SKM-1 treated with dmso at 0.1 percent for 144 hours (cell line): ENCODE measurements around the gene ATP5F1D.

Experiments
- DNase-seq: peaks from one replicate; lab custom pipeline; 2025; ENCODE audit not compliant: unreplicated experiment; lab: John Stamatoyannopoulos, UW

The ATP5F1D gene

DNA sequence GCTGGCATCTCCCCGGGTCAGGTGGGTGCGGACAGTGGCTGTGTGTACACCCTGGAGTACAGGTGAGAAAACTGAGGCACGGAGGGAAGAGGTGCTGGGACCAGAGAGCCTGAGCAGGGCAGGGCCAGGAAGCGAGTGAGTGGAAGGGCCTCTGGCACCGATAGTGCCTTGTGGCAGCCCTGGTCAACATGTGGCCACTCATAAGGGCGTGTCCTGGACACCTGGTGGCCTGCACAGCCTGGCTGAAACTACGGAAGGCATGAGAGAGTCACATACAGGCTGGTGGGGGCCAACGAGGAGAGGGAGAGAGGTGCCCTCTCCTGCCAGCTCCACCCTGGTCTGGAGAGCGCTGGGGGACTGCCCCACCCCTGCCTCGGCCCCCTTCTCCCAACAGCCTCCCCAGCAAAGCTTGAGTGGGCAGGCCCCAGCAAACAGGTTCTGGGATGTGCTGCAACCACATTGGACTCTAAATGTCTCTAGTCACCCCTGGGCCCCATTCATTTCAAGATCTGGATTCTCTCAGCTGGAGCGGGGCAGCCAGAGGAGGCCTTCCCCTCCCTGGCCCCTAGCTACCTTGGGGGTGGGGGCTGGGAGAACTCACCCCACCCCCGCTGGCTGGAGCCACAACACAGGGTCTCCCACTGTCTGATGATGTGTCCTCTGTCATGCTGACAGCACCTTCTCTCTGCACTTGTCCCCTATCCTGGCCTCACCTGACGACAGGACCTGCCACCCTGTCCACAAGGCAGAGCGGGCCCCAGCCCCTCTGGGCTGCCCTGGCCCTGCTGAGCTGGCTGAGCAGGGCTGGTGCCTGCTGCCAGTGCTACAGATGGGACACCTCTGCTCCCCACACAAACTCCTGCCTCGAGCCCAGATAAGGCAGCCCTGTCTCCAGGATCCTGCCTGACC lies 9.6 kb upstream of the ATP5F1D start:
- no peak for DNase-seq

DNA sequence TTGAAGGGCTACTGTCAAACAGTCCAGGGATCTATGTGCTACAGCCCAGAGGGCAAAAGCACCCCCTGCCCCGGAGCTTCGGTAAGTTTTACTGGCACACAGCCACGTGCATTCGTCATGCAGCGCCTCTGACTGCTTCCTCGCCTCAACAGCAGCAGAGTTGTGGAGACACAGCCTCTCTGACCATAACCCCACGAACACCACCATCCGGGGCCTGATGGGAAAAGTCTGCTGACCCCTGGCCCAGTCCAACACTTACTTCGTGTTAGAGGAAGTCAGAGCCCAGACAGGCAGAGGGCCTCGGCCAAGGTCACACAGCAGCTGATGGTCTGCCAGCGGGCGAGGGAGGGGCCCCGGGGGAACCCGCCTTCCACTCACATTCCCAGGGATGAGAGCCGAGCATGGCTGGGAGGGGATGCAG lies 8.9 kb upstream of the ATP5F1D start:
- no peak for DNase-seq

DNA sequence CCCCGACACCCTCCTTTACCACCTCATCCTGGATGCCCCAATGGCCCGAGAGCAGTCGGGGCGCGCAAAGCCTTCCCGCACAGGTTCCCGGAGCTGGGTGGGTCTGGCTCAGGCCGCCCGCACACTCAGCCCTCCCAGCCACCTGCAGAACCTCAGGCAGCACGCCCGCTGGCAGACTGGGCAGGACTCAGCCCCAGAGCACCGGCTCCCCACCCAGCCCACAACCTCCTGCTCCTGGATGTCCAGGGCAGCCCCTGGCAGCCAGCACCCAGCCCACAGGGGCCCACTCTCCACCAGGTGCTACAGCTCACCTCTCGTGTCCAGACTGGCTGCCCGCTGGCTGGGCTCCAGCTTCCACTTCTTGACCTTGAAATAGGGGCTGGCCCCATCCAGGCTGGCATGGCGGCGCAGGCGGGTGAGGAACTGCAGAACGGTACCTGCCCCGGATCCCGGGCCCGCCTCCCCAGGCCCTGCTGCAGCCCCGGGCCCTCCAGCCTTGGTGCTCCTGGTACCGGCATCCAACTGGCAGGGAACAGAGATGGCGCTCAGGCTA lies 8.4 kb upstream of the ATP5F1D start:
- DNase-seq, result no peak

DNA sequence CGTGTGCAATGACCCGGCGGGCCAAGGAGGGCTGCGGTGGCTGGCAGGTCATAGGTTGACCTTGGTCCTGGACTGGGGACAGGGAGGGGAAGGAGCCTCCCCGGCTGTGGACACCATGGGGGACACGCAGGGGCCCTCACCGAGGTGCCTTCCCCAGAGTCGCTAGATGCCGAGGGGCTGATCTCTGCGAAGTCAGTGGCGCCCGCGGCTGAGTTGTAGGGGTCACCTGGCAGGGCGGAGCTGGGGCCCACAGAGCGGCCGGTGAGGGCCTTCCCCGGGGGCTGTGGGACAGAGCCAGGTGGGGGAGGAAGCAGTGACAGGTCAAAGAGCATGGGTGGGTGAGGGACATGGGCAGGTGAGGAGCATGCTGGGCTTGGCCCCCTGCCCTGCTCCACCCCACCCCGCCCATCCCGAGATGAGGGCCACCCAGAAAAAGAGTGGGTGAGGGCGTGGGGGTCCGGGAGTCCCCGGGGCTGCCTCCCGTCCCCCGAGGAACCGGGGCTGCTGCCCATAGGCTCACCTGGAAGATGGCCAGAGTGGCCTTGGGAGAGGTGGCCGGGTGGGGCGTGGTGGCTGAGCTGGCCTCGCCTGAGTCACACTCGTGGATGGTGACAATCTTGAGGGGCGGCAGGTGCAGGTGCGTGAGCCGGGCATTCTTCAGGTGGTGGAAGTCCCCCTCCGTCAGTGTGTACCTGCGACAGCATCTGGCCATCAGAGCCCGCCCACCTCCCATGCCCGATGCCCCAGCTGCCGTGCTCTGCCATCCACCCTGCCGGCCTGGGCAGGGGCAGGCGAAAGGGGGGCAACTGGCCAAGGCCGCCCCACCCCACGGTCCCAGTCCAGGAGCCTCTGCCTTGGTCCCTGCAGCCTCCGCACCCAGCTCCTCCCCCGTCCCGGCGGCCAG lies 7.2 kb upstream of the ATP5F1D start:
- DNase-seq, result no peak

DNA sequence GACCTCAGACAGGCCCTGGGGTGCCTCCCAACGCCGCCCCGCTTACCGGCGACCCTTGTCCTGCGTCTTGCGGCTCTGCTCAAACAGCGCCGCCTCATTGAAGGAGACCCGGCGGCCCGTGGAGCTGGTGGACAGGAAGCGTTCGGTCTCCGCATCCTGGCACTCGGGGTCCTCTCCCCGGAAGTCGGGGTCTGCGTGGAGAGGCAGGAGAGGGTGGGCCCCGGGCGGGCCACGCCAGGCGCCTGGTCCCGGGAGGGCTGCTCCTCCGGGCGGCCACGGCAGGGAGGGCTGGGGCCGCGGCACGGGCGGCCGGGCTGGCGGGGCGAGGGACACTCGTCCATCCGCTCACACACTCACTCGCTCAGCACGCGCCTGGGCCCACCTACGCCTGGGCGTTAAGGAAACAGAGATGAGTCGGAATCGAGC lies 6.6 kb upstream of the ATP5F1D start:
- DNase-seq, result no peak

DNA sequence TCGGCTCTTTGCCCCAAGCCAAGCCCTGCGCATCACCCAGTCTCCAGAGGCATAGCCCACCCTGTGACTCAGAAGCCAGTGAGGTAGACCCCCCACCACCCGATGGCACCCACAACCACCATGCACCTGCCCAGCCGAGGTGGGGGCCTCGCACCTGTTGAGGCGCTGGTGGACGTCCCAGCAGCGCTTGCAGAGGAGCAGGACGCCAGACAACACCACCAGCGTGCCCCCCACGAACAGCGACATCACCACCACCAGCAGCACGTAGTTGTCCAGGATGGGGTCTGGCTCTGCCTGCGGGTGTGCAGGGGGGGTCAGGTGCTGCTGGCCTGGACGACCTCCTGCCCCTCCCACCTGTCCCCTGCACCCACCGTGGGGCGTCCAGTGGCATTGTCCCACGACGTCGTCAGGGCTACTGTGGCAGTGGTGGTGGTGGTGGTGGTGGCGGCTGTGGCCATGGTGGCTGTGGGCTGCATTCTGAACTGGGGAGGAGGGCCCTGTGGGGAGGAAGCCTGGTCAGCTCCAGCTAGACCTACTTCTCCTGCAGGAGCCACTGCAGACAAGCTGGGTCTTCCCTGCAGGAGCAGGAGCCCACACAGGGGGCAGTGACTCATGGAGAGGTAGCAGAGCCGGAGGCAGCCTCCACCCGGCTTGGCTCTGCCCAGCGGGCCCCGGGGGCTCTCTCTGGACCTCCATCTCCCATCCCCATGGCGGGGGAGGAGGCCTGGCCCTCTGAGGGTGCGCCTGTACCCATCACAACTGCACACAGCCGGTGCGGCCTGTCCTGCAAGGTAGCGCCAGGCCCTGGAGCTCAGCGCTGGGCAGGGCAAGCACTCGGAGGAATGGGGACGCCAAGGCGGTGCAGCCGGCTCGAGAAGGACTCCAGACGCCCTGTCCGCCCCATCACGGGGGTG lies 5.7 kb upstream of the ATP5F1D start:
- no peak for DNase-seq

DNA sequence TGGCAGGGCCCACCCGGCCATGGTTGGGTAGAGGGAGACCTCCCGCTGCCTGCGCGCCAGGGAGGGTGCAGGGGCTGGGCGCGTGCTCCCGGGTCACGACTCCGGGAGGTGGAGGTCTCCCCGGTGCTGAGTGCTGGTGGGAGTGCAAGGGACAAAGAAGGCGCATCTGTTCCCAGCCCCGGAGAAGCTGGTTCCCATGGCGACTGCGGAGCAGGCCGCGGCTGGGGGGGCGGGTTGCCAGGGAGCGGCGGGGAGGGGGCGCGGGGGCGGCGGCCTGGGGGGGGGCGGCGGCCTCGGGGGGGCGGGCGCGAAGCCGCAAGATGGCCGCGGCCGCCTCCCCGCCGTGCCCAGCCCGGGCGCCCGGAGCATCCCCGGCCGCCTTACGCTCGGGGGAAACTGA lies 5.0 kb upstream of the ATP5F1D start:
- DNase-seq, result no peak

DNA sequence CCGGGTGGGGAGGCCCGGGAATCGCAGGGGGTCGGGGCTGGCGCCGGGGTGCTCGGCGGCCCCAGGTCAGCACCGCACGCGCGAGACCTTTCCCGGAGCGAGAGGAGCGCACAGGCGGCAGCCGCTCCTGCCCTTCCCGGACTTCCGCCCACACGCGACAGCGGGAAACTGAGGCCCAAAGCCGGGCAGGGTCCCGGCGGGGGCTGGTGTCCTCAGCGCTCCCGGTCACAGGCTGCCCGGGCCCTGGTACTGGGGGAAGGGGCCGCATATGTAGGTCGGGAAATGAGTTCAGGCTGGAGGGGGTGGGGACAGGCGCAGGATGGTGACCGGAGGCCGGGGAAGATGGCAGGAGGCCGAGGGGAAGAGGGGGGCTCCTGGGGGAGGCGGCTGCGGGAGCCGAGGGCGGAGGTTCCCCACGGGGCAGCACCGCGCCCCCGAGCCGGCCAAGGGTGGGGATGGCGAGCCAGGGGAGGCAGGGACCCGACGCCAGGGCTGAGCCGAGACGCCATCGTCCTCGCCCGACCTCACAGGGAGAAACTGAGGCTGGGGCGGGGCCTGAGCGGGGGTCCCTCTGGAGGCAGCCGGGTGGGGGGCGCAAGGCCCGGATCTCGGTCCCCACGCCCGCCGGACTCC lies 4.4 kb upstream of the ATP5F1D start:
- no peak for DNase-seq

DNA sequence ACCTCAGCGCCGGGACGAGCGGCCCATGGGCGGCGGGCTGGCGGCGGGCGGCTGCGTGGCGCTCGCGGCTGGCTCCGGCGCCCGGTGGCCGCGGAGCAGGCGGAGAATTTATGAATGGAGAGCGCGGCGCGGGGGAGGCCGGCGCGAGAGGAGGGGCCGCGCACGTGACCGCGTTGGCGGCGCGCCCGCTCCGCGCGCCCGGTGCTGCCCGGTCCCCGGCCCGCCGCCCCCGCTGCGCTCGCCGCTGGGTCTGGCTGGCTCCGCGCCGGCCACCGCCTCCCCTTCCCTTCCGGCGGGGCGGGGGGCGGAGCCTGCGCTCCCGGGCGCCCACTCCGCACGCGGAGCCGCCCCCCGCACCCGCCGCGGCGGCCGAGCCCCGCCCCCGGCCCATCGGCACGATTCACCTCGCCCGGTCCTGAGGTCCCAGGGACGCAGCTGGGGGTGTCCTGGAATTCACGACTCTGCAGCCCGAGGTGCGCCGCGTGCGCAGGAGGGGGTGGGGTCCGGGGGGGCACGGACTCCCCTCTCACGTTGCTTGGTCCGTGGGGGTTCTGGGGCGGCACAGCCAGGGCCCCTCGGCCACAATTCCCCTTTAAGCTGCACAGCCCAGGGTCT lies 3.7 kb upstream of the ATP5F1D start, which contains the start of gene CBARP:
CBARP (minus strand) TSS at position 252 of the 615 bp plus-strand sequence. CDS start 1,905 bp downstream, outside the sequence.
- DNase-seq, result no peak

DNA sequence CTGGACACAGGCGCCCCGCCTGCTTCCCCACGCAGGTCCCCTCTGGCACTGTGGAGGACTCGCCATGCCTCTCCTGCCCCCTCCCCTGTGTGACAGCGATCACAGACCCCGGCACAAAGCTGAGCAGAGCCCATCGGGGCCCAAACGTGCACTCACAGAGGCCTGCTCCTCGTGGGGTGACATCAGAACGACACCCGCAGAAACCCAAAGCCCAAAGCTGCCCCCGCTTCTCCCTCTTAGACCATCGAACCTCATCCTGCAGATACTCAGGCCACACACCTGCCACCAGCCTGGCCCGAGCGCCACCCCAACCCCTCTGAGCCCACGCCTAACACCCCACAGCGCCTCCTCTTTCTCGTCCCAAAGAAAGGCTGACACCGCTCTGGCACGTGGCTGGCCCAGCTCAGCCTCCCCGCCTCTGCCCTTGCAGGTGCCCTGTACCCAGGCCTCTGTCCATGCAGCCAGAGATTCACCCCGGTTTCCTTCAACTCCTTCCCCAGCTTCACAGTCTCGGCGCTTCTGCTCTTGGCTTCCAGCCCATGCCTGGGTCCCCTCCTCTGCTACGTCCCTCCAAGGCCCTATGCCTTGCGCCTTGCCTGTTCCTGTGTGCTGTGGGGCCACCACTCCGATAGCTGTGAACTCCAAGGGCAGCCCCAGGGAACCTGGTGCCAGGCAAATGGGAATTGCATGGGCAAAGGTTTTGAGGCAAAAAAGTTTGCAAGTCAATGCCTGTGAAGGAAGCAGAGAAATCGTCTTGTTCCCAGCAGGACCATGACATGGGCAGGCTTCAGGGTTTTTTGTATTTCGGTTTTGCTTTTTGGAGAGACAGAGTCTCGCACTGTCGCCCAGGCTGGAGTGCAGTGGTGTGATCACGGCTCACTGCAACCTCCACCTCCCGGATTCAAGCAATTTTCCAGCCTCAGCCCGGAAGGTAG lies 2.9 kb upstream of the ATP5F1D start:
- no peak for DNase-seq

DNA sequence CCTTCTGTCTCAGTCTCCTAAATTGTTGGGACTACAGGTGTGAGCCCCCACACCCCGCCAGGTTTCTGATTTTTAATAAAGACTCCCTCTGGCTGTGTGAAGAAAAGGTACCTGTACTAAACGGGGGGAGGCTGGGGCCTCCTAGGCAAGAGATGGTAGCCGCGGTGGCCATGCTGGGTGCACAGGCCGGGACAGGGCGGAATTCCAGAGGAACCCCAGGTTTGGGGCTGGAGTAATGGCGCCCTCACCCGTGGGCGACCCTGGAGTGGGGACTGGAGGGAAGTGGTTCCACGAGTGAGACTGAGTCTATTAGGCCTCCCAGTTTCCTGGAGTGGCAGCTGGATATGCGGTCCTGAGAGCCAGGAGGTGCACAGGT lies 2.1 kb upstream of the ATP5F1D start:
- DNase-seq, result no peak

DNA sequence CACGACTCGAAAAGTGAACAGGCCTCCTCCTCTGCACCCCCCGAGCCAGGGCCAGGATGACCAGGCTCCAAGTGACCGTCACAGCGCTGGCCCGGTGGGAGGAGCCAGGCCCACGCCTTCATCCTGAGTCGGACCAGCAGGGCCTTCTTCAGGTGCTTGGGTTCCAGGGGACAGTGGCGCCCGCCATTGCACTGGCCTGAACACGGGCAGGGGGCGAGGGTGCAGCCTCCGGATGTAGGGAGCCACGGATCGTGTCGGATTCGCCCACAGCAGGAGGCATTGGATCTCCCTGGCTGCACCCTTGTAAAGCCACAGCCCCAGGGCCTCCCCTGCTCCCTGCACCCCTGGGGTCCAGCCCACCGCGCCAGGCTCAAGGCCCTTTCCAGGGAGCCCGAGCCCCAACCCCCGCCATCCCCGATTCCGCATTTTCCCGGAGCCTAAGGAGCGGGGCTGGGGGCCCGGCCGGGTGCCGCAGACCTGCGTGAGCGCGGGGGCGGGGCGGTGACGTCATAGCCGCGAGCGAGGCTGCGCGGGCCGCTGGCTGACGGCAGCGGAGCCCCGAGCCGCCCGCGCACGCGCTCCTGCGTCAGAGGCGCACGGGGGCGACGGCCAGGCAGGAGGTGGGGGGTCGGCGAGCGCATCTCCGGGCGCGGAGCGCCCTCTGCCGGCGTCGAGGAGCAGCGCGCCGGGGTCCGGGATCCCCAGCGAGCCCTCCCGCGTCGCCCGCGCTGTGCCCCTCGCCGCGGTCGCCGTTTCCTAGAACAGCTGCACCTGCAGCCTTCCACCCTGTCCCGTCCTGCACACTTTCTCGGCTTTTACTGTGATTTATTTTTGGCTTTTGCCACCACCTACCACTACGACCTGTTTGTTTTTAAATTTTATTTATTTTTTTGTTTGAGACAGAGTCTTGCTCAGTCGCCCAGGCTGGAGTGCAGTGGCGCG lies 1.5 kb upstream of the ATP5F1D start:
- DNase-seq, result peak; percentile 71

DNA sequence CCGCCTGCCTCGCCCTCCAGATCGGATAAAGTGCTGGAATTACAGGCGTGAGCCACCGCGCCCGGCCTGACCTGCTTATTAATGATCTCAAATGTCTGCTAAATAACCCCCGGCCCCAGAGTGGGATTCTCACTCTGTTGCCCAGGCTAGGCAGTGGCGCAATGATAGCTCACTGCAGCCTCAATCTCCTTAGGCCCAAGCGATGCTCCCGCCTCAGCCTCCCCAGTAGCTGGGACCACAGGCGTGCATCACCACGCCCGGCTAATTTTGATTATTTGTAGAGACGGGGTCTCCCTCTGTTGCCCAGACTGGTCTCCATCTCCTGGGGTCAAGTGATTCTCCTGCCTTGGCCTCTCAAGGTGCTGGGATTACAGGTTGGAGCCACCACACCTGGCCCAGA lies 626 bp upstream of the ATP5F1D start:
- DNase-seq, result no peak

DNA sequence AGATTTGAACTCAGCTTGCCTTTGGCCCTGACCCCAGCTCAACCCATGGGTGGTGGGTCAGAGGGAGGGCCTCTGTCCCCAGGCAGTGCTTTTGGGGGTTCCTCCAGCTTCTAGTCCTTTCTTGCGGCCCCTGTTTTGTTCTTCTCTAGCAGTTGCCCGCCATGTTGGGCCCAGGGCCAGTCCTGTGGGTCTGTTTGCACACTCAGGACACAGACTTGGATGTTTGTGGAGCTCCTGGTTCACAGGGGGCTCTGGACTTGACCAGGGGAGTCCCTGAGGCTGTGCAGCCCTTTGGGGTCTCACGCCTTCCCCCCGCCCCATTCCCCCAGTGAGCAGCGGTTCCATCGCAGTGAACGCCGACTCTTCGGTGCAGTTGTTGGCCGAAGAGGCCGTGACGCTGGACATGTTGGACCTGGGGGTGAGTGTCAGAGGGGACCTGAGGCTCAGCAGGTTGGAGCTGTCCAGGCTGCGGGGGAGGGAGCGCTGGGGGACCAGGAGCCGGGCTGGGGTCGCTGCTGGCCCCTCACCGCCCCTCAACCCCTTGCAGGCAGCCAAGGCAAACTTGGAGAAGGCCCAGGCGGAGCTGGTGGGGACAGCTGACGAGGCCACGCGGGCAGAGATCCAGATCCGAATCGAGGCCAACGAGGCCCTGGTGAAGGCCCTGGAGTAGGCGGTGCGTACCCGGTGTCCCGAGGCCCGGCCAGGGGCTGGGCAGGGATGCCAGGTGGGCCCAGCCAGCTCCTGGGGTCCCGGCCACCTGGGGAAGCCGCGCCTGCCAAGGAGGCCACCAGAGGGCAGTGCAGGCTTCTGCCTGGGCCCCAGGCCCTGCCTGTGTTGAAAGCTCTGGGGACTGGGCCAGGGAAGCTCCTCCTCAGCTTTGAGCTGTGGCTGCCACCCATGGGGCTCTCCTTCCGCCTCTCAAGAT lies 2.5 kb downstream of the ATP5F1D start:
- DNase-seq, result peak; percentile 73

DNA sequence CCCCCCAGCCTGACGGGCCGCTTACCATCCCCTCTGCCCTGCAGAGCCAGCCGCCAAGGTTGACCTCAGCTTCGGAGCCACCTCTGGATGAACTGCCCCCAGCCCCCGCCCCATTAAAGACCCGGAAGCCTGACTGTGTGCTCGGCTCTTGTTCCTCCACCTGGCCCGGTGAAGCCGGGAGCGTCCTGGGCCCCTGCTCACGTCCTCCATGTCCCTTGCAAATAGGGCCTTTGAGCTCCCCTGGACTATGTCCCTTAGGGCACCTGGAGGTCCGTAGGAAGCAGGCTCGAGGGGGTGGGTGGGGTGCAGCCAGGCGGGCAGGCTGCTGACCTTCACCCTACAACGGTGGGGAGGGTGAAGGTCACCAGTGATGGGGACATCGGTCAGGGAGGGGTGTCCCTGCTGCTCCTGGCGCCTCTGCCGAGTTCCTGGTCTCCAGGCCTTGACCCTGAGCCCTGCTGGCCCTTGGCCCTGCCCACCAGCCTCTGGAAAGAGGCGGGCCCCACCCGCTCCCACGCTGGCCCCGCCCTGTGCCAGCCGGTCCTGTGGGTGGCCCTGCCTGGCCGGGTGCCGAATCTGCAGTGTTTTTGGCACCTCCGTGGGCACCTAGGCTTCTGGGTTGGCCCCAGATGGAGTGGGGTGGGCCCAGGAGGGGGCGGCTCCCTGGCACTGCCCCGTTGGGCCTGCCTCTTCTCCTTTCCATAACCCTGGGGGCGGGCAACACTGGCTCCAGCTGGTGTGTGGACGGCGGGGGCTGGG lies 3.3 kb downstream of the ATP5F1D start:
- no peak for DNase-seq
